Measurements from ENCODE around the gene HTT-AS. TPM values are rescaled to one million over a fixed set of nuclear protein-coding genes. Genes with fewer than 3 reads are reported as not detected.

Gene HTT-AS
- total and polyA plus RNA-seq, 12 donors: not detected

- no peak for DNase-seq
- Histone ChIP-seq H3K27me3 (no peaks in the 10 kb centered on the region), H3K4me3 (no peak overlapping the region), H3K36me3 (replicated peaks in 1 of 2) (peaks cover 0 to 37% of the 10 kb centered on the region in 2 donors), H3K27ac (no peak overlapping the region), H3K9me3 (replicated peaks in 1 of 3) (no peaks in the 10 kb centered on the region), H3K4me1 (replicated peaks in 1 of 2) (peaks cover 3 to 29% of the 10 kb centered on the region in 2 donors)
- TF ChIP-seq POLR2A (IDR thresholded peaks at IDR 0.05): no peak
- TF ChIP-seq, protein P1, sequence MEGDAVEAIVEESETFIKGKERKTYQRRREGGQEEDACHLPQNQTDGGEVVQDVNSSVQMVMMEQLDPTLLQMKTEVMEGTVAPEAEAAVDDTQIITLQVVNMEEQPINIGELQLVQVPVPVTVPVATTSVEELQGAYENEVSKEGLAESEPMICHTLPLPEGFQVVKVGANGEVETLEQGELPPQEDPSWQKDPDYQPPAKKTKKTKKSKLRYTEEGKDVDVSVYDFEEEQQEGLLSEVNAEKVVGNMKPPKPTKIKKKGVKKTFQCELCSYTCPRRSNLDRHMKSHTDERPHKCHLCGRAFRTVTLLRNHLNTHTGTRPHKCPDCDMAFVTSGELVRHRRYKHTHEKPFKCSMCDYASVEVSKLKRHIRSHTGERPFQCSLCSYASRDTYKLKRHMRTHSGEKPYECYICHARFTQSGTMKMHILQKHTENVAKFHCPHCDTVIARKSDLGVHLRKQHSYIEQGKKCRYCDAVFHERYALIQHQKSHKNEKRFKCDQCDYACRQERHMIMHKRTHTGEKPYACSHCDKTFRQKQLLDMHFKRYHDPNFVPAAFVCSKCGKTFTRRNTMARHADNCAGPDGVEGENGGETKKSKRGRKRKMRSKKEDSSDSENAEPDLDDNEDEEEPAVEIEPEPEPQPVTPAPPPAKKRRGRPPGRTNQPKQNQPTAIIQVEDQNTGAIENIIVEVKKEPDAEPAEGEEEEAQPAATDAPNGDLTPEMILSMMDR (IDR thresholded peaks at IDR 0.05): no peak
- 64 to 86% (median 83%) methylated on average over 4 to 5 of the region's 5 CpGs for WGBS, 4 donors
- intact Hi-C loops (cut with DNase I): no loop called here
These were observed 37.1 kb upstream of the HTT-AS start for GRCh38 chr4:3111461-3111860.

DNA sequence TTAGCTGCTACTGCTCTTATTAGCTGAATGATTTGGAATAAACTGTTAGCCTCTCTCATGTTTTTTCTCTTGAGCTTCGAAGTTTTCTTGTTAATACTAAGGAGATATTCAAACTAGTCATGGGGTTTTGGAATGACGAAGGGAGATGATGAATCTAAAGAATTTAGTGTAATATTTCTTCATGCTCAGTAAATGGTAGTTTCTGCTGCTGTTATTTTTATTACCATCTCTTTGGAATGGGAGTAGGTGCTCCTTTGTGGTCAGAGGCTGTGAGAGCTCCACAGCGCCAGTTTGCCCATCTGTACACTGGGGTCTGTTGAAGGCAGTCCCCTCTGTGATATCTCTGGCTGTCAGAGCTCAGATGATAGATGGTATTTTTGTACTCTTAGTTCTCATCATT is 33.9 kb upstream of the HTT-AS start:
- Histone ChIP-seq H3K4me3 (no peak overlapping the region), H3K4me1 (replicated peaks in 1 of 2) (peaks cover 3 to 28% of the 10 kb centered on the region in 2 donors), H3K27me3 (no peaks in the 10 kb centered on the region), H3K36me3 (replicated peaks in 1 of 2) (peaks cover 0 to 18% of the 10 kb centered on the region in 2 donors), H3K27ac (peak overlapping the region in 2 of 5 donors; percentile 61 to 62), H3K9me3 (replicated peaks in 1 of 3) (no peaks in the 10 kb centered on the region)
- 79 to 87% (median 83%) methylated on average over 3 of the region's 3 CpGs for WGBS, 4 donors
- no peak for DNase-seq
- TF ChIP-seq, protein P1 (IDR thresholded peaks at IDR 0.05): no peak
- TF ChIP-seq POLR2A (IDR thresholded peaks at IDR 0.05): no peak
- intact Hi-C loops (cut with DNase I): no loop called here

- intact Hi-C loops (cut with DNase I): no loop called here
- no peaks in the 10 kb centered on the region for H3K27me3 ChIP-seq
- TF ChIP-seq, protein P1 (IDR thresholded peaks at IDR 0.05): no peak
- no peak for TF ChIP-seq POLR2A (IDR thresholded peaks at IDR 0.05)
- WGBS, 4 donors: 63 to 77% (median 72%) methylated on average over 6 of the region's 6 CpGs
- DNase-seq: no peak
- H3K9me3 ChIP-seq (replicated peaks in 1 of 3): no peaks in the 10 kb centered on the region
- H3K4me1 ChIP-seq (replicated peaks in 1 of 2): peaks cover 3 to 22% of the 10 kb centered on the region in 2 donors
- H3K27ac ChIP-seq: peak overlapping the region in 2 of 5 donors; percentile 61 to 62
- H3K36me3 ChIP-seq (replicated peaks in 1 of 2): peaks cover 0 to 18% of the 10 kb centered on the region in 2 donors
- no peak overlapping the region for H3K4me3 ChIP-seq
These were observed 33.4 kb upstream of the HTT-AS start for GRCh38 chr4:3107691-3108121.

DNA sequence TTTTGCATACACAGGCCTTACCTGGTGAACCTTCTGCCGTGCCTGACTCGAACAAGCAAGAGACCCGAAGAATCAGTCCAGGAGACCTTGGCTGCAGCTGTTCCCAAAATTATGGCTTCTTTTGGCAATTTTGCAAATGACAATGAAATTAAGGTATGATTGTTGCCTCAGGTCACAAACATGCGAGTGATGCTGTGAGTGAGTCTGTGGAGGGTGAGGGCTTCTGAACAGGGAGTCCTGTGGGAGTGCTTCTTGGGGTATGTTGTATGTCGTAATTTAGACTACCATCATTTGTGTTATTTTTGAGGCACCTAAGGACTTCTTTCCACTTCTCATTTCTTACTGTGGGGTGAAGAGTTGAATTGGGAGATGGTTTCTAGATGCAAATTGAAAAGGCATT is 32.9 kb upstream of the HTT-AS start:
- Histone ChIP-seq H3K36me3 (replicated peaks in 1 of 2) (peaks cover 0 to 18% of the 10 kb centered on the region in 2 donors), H3K9me3 (replicated peaks in 1 of 3) (no peaks in the 10 kb centered on the region), H3K27me3 (no peaks in the 10 kb centered on the region), H3K4me1 (replicated peaks in 1 of 2) (peaks cover 3 to 18% of the 10 kb centered on the region in 2 donors), H3K4me3 (no peak overlapping the region), H3K27ac (peak overlapping the region in 3 of 5 donors; percentile 14 to 62 (median 61))
- no peak for TF ChIP-seq POLR2A (IDR thresholded peaks at IDR 0.05)
- TF ChIP-seq, protein P1 (IDR thresholded peaks at IDR 0.05): no peak
- intact Hi-C loops (cut with DNase I): no loop called here
- no peak for DNase-seq
- 65 to 79% (median 71%) methylated on average over 5 of the region's 5 CpGs for WGBS, 4 donors
